Measurements from ENCODE around the gene BUB3. TPM values are rescaled to one million over a fixed set of nuclear protein-coding genes. Genes with fewer than 3 reads are reported as not detected.

Gene BUB3
- total RNA-seq, 2 donors from 2014 or later: 163 to 226 TPM

- H3K4me3 Mint-ChIP-seq: peak overlapping the region; percentile 84
- no peaks in the 10 kb centered on the region for H3K36me3 Mint-ChIP-seq
- no peak for DNase-seq (ENCODE audit: low spot score)
- ATAC-seq: no peak
- peak overlapping the region in 1 of 2 donors; percentile 37 for H3K27ac Mint-ChIP-seq
- H3K4me1 Mint-ChIP-seq (ENCODE audit: low read depth in 2 of 2): peaks cover 27 to 29% of the 10 kb centered on the region in 2 donors
- peaks cover 44 to 65% of the 10 kb centered on the region in 2 donors for H3K27me3 Mint-ChIP-seq
- H3K9me3 Mint-ChIP-seq: no peaks in the 10 kb centered on the region
Observed at GRCh38 chr10:123136221-123136805, 17.9 kb upstream of the BUB3 start.

GRCh38 chr10:123136806-123137642, 17.2 kb upstream of the BUB3 start:
- H3K36me3 Mint-ChIP-seq: no peaks in the 10 kb centered on the region
- no peaks in the 10 kb centered on the region for H3K9me3 Mint-ChIP-seq
- ATAC-seq: peak; percentile 25 to 45
- DNase-seq (ENCODE audit: low spot score): no peak
- H3K4me1 Mint-ChIP-seq (ENCODE audit: low read depth in 2 of 2): peaks cover 32 to 35% of the 10 kb centered on the region in 2 donors
- peaks cover 46 to 65% of the 10 kb centered on the region in 2 donors for H3K27me3 Mint-ChIP-seq
- H3K4me3 Mint-ChIP-seq: peak overlapping the region; percentile 84
- peak overlapping the region in 1 of 2 donors; percentile 37 for H3K27ac Mint-ChIP-seq

DNA sequence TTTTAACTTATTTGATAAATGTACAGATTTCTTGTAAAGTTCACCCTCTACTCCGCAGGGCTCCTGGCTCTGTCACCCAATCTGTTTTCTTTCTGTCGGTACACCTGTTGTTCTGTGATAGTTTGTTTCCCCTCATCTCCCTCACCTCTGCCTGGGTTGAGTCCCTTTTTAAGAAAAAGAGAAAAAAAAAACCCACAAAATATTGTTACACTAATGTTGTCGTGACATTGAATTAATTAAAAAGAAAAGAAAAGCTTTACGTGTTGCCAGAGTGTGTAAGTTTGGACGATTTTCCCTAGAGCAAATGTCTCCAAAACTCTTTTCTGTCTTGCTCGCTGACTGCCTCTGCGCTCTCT, 15.1 kb upstream of the BUB3 start:
- Mint-ChIP-seq H3K27ac (no peak overlapping the region), H3K36me3 (no peaks in the 10 kb centered on the region), H3K9me3 (no peaks in the 10 kb centered on the region), H3K4me1 (ENCODE audit: low read depth in 2 of 2) (peaks cover 22 to 26% of the 10 kb centered on the region in 2 donors), H3K4me3 (peak overlapping the region; percentile 7), H3K27me3 (peaks cover 41 to 58% of the 10 kb centered on the region in 2 donors)
- ATAC-seq (no peak), DNase-seq (ENCODE audit: low spot score) (no peak)

DNA sequence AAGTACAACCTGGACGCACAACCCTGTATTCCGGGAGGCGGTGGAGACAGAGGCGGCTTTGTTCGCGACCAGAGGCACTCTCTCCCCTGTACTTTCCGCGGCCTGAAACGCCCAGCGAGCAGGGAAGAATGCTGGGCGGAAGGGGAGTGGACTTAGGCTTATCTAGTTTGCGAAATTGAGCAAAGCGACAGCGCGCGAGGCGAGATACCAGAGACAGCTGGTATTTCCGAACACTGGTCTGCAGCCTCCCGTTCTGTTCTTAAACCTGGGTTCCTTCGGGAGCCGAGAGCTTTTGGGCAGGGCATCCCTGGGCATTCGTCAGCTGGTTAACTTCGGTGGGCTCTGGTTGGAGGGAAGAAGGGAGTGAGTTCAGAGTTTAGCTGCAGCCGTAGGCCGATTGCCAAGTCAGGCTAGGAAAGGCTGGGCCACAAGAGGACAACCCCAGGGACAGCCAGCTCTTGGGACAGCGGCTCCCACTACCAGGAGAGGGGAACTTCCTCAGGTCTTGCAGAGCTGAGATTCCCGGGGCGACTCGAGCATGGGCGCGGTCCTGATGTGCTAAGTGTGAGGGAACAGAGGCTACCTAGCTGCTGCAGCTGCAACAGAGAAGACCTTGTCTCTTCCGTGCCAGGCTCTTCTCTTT, 14.6 kb upstream of the BUB3 start:
- no peak for DNase-seq (ENCODE audit: low spot score)
- H3K27ac Mint-ChIP-seq: no peak overlapping the region

GRCh38 chr10:123140164-123140982, 13.8 kb upstream of the BUB3 start:
- H3K27ac Mint-ChIP-seq: no peak overlapping the region

More for the DNA sequence above, 14.6 kb upstream of the BUB3 start:
- Mint-ChIP-seq H3K36me3 (no peaks in the 10 kb centered on the region), H3K4me3 (peak overlapping the region; percentile 7), H3K27me3 (peaks cover 44 to 59% of the 10 kb centered on the region in 2 donors), H3K4me1 (ENCODE audit: low read depth in 2 of 2) (peaks cover 20 to 24% of the 10 kb centered on the region in 2 donors), H3K9me3 (no peaks in the 10 kb centered on the region)
- no peak for ATAC-seq

GRCh38 chr10:123140983-123141390, 13.2 kb upstream of the BUB3 start:
- ATAC-seq (no peak), DNase-seq (ENCODE audit: low spot score) (no peak)
- peaks cover 55 to 72% of the 10 kb centered on the region in 2 donors for H3K27me3 Mint-ChIP-seq
- no peaks in the 10 kb centered on the region for H3K36me3 Mint-ChIP-seq
- no peak overlapping the region for H3K4me3 Mint-ChIP-seq
- H3K4me1 Mint-ChIP-seq (ENCODE audit: low read depth in 2 of 2): peaks cover 27 to 32% of the 10 kb centered on the region in 2 donors
- H3K27ac Mint-ChIP-seq: no peak overlapping the region
- no peaks in the 10 kb centered on the region for H3K9me3 Mint-ChIP-seq

More at GRCh38 chr10:123140164-123140982, 13.8 kb upstream of the BUB3 start:
- no peak for ATAC-seq
- no peak for DNase-seq (ENCODE audit: low spot score)
- Mint-ChIP-seq H3K4me1 (ENCODE audit: low read depth in 2 of 2) (peaks cover 26 to 29% of the 10 kb centered on the region in 2 donors), H3K27me3 (peaks cover 50 to 66% of the 10 kb centered on the region in 2 donors), H3K9me3 (no peaks in the 10 kb centered on the region), H3K36me3 (no peaks in the 10 kb centered on the region), H3K4me3 (no peak overlapping the region)

DNA sequence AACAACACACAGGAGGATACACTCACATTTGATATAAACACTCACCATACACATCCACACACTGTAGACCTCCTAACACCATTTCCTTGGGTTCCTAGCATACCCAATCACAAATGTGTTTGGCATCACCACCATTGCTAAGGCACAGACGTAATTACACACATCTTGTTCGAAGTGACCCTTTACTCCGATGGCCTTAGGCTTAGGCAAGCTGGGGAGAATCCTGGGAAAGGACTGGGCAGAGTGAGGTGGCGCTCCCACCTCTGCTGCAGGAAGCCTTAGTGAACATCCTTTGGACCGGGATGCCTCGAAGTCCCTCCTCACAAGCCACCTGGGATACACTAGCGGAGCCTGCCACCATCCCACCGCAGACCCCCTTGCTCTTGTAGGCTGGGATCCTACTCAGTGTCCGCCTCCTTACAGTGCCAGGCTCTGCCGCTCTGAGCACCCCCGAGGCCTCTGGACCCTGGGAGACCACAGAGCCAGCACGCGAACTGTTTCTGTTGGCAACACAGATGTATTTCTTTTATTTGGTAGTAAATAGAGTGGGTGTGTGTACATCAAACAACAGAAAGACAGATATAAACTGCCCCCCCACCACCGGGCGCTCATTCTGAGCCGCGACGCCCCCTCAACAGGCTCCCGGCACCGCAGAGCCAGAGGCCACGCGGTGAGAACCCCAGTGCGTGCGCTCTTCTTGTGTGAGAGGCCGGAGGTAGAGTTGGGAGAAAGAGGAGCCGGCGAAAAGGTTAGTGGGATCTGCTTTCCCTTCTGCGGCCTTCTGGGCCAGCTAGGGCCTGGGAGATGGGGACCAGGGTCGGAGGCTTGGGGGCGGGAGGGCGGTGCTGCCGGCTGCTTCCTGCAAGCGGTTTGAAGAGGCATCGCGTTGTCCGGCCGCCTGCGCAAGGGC, 12.2 kb upstream of the BUB3 start:
- Mint-ChIP-seq H3K4me1 (ENCODE audit: low read depth in 2 of 2) (peaks cover 28 to 30% of the 10 kb centered on the region in 2 donors), H3K36me3 (no peaks in the 10 kb centered on the region), H3K9me3 (no peaks in the 10 kb centered on the region), H3K4me3 (no peak overlapping the region), H3K27me3 (peaks cover 57 to 74% of the 10 kb centered on the region in 2 donors), H3K27ac (no peak overlapping the region)
- ATAC-seq (no peak), DNase-seq (ENCODE audit: low spot score) (no peak)

GRCh38 chr10:123142701-123143161, 11.5 kb upstream of the BUB3 start:
- DNase-seq (ENCODE audit: low spot score) (no peak), ATAC-seq (no peak)
- Mint-ChIP-seq H3K9me3 (no peaks in the 10 kb centered on the region), H3K27ac (no peak overlapping the region), H3K27me3 (peaks cover 60 to 75% of the 10 kb centered on the region in 2 donors), H3K4me1 (ENCODE audit: low read depth in 2 of 2) (peaks cover 29 to 33% of the 10 kb centered on the region in 2 donors), H3K36me3 (no peaks in the 10 kb centered on the region), H3K4me3 (no peak overlapping the region)

- Mint-ChIP-seq H3K9me3 (no peaks in the 10 kb centered on the region), H3K4me3 (no peak overlapping the region), H3K27me3 (peaks cover 59 to 72% of the 10 kb centered on the region in 2 donors), H3K4me1 (ENCODE audit: low read depth in 2 of 2) (peaks cover 29 to 33% of the 10 kb centered on the region in 2 donors), H3K27ac (no peak overlapping the region), H3K36me3 (no peaks in the 10 kb centered on the region)
- no peak for DNase-seq (ENCODE audit: low spot score)
- ATAC-seq: no peak
Observed at GRCh38 chr10:123143162-123143824, 10.9 kb upstream of the BUB3 start.

DNA sequence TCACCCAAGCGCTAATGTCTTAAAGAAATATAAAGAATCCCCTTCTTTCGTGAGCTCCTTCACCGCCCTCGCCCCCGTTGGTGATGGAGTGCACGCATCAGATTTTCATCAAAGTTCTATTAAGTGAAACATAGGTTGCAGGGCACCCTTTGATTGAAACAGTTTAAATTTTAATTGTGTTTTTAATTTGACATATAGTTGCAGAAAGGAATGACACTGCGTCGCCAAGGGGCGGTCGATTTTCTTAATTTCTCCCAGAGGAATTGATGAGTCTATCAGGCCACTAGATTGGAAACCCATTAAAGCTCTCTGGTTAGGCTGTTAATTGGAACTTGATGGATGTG, 10.4 kb upstream of the BUB3 start:
- H3K27me3 Mint-ChIP-seq: peaks cover 56 to 70% of the 10 kb centered on the region in 2 donors
- H3K36me3 Mint-ChIP-seq: peaks cover 1% of the 10 kb centered on the region
- H3K4me3 Mint-ChIP-seq: no peak overlapping the region
- ATAC-seq (no peak), DNase-seq (ENCODE audit: low spot score) (no peak)
- H3K9me3 Mint-ChIP-seq: no peaks in the 10 kb centered on the region
- peaks cover 31 to 34% of the 10 kb centered on the region in 2 donors for H3K4me1 Mint-ChIP-seq (ENCODE audit: low read depth in 2 of 2)
- no peak overlapping the region for H3K27ac Mint-ChIP-seq

DNA sequence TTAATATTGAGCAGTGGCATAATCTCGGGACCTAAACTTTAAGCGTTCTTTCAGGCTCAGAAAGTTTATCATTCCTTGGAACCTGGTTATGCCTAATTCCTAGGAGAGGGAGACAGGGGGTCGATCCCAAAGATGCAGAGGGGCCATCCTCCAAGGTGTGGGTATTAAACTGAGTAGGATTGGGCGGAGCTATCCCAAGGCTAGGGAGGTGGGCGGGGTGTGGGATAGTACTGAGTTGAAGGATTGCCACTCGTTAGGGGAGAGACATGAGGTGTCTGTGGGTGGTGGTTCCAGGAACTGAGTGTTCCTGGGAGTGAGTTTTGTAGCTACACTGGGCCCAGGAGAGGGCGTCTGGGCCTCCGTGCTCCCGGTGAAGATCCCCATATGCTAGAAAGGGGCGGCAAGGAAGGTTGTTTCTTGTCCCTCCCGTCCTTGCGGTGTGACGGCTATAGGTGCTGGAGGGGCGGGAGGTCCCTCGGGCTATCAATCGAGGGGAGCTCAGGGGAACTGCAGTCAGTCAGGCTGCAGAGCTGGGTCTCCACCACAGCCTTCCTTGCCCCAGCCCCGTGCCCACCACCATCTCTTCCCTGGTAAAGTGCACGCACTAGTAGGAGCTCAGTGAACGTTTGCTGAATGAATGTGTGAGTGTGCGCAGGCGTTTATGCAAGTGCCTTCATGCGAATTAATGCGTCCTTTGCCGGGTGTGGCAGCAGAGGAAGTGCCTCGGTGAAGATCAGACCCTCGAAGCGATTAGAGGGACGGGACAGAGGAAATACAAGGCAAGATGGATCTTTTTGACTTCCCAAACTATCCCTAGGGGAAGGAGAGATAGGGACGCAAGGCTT, 9.3 kb upstream of the BUB3 start:
- DNase-seq (ENCODE audit: low spot score): no peak

More for the DNA sequence above, 9.3 kb upstream of the BUB3 start:
- peak overlapping the region in 1 of 2 donors; percentile 31 for H3K27ac Mint-ChIP-seq
- no peak for ATAC-seq
- peaks cover 5% of the 10 kb centered on the region for H3K36me3 Mint-ChIP-seq
- H3K27me3 Mint-ChIP-seq: peaks cover 50 to 66% of the 10 kb centered on the region in 2 donors
- H3K4me3 Mint-ChIP-seq: no peak overlapping the region
- no peaks in the 10 kb centered on the region for H3K9me3 Mint-ChIP-seq
- H3K4me1 Mint-ChIP-seq (ENCODE audit: low read depth in 2 of 2): peaks cover 28 to 31% of the 10 kb centered on the region in 2 donors
